Common myeloid progenitor, CD34-positive (primary cell): ENCODE data around the gene UPK3A.

Experiments
- CTCF ChIA-PET: fragments of 350-600 bp; sonication (Branson Sonifier 250); formaldehyde crosslinking; loops from one replicate; lab custom pipeline; 2021; ENCODE audit warnings: antibody characterized with exemption; lab: Charles Lee
- POLR2A ChIA-PET: fragments of 350-600 bp; sonication (Branson Sonifier 250); formaldehyde crosslinking; loops from one replicate; lab custom pipeline; 2021; ENCODE audit warnings: antibody characterized with exemption; lab: Charles Lee
- DNase-seq, 3 donors: peaks; one replicate each; pipeline versions ENCODE4 v3.0.0 to v3.0.0-alpha.2; 2013
- H3K27ac ChIP-seq, 2 experiments: 1 replicate in 1 of 2; 2 replicates in 1 of 2; pipeline ENCODE4 v1.7.0; 2013; ENCODE audit warnings: inconsistent platforms in 2 of 2, low read length in 2 of 2, mild to moderate bottlenecking in 2 of 2, low read depth in 1 of 2, moderate library complexity in 1 of 2; ENCODE audit not compliant: severe bottlenecking in 2 of 2, insufficient read depth in 1 of 2, poor library complexity in 1 of 2
- H3K27me3 ChIP-seq, 5 experiments: replicated peaks in 2 of 5; 1 replicate in 3 of 5; 2 replicates in 2 of 5; pipeline versions ENCODE4 v1.6.1 to v1.7.0; 2013; ENCODE audit warnings: low read length in 4 of 5, mild to moderate bottlenecking in 2 of 5, moderate library complexity in 2 of 5, inconsistent platforms in 1 of 5; ENCODE audit not compliant: insufficient read depth in 5 of 5, control insufficient read depth in 4 of 5
- H3K36me3 ChIP-seq, 4 experiments: 1 replicate in 2 of 4; 2 replicates in 2 of 4; pipeline versions ENCODE4 v1.6.1 to v1.7.0; 2013; ENCODE audit warnings: low read length in 3 of 4, control low read depth in 1 of 4, mild to moderate bottlenecking in 1 of 4; ENCODE audit not compliant: control insufficient read depth in 4 of 4, insufficient read depth in 4 of 4
- H3K4me1 ChIP-seq, 4 experiments: 1 replicate in 3 of 4; 2 replicates in 1 of 4; pipeline versions ENCODE4 v1.6.1 to v1.7.1; 2013; ENCODE audit warnings: low read length in 3 of 4, mild to moderate bottlenecking in 3 of 4, control low read depth in 1 of 4, inconsistent platforms in 1 of 4, moderate library complexity in 1 of 4; ENCODE audit not compliant: control insufficient read depth in 4 of 4, insufficient read depth in 4 of 4; ENCODE audit errors: control extremely low read depth in 1 of 4
- H3K4me3 ChIP-seq, 7 experiments: 1 replicate in 4 of 7; 2 replicates in 3 of 7; pipeline versions ENCODE4 v1.5.1 to v1.7.0; 2013; ENCODE audit warnings: mild to moderate bottlenecking in 7 of 7, low read length in 6 of 7, moderate library complexity in 6 of 7, inconsistent platforms in 2 of 7, low read depth in 2 of 7, control low read depth in 1 of 7; ENCODE audit not compliant: insufficient read depth in 4 of 7, control insufficient read depth in 1 of 7; ENCODE audit errors: extremely low read depth in 1 of 7
- H3K9me3 ChIP-seq, 5 experiments: 1 replicate in 4 of 5; 2 replicates in 1 of 5; pipeline versions ENCODE4 v1.6.1 to v1.7.1; 2013; ENCODE audit warnings: low read length in 4 of 5, mild to moderate bottlenecking in 2 of 5, inconsistent platforms in 1 of 5, low read depth in 1 of 5, moderate library complexity in 1 of 5; ENCODE audit not compliant: control insufficient read depth in 4 of 5, insufficient read depth in 2 of 5; ENCODE audit errors: control extremely low read depth in 1 of 5
- WGBS: methylation state at CpG from one replicate; pipeline ENCODE4 v1.1.5; 2013; ENCODE audit not compliant: insufficient coverage; 5-methylcytosine and 5-hydroxymethylcytosine counted together

The UPK3A gene

DNA sequence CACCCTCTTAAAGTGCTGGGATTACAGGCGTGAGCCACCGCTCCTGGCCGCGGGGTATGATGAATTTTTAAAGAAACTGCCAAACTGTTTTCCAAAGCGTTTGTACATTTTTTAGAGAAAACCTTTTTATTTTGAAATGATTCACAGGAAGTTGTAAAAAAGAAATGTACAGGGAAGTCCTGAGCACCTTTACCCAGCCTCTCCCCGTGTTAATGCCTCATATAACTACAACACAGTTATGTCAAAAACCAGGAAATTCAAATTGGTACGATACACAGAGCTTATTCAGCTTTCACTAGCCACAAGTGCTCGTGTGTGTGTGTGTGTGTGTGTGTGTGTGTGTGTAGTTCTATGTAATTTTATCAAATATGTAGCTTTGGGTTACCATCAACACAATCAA lies 18.0 kb downstream of the UPK3A start:
- WGBS: 100% methylated on average over 1 of the region's 8 CpGs
- CTCF ChIA-PET: interaction anchor here (1.2 kb wide), 1 partner anchor 10 kb away, joined by 6 read pairs; no protein-coding TSS in a partner anchor
- no peaks in the 10 kb centered on the region for H3K27me3 ChIP-seq
- H3K9me3 ChIP-seq: no peaks in the 10 kb centered on the region
- H3K4me3 ChIP-seq: no peak overlapping the region
- no peaks in the 10 kb centered on the region for H3K36me3 ChIP-seq
- peaks cover 0 to 5% (median 0%) of the 10 kb centered on the region in 4 experiments for H3K4me1 ChIP-seq
- DNase-seq: peak in 1 of 3 donors; percentile 12
- H3K27ac ChIP-seq: no peak overlapping the region
- POLR2A ChIA-PET: no interaction called here

DNA sequence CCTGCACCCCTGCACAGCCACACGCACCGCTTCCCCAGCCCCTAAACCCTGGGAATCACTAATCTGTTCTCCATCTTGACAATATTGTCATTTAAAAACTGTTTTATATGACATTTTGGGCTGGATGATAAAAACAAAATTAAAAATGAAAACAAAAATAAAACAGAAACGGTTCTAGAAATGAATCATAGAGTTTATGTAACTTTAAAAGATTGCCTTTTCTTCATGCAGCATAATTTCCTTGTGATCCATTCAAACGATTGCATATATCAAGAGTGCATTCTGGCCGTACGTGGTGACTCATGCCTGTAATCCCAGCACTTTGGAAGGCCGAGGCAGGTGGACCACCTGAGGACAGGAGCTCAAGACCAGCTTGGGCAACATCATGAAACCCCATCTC lies 18.4 kb downstream of the UPK3A start:
- Histone ChIP-seq H3K4me3 (no peak overlapping the region), H3K9me3 (no peaks in the 10 kb centered on the region), H3K27ac (no peak overlapping the region), H3K27me3 (no peaks in the 10 kb centered on the region), H3K36me3 (no peaks in the 10 kb centered on the region), H3K4me1 (peaks cover 0 to 5% (median 0%) of the 10 kb centered on the region in 4 experiments)
- CTCF ChIA-PET: interaction anchor here (1.2 kb wide), 1 partner anchor 10 kb away, joined by 6 read pairs; no protein-coding TSS in a partner anchor
- WGBS: 100% methylated on average over 4 of the region's 7 CpGs
- POLR2A ChIA-PET: no interaction called here
- no peak for DNase-seq

DNA sequence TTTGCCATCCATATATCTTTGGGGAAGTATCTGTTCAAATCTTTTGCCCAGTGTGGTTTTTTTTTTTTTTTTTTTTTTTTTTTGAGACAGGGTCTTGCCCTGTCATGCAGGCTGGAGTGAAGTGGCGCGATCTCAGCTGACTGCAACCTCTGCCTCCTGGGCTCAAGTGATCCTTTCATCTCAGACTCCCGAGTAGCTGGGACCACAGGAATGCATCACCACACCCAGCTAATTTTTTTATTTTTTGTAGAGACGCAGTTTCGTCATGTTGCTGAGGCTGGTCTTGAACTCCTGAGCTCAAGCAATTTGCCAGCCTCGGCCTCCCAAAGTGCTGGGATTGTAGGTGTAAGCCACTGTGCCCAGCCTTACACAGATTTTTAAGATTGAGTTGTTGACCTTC lies 20.2 kb downstream of the UPK3A start:
- no peak for DNase-seq
- Histone ChIP-seq H3K27me3 (no peaks in the 10 kb centered on the region), H3K4me3 (no peak overlapping the region), H3K9me3 (no peaks in the 10 kb centered on the region), H3K36me3 (no peaks in the 10 kb centered on the region), H3K4me1 (peaks cover 0 to 17% (median 10%) of the 10 kb centered on the region in 4 experiments), H3K27ac (no peak overlapping the region)
- POLR2A ChIA-PET: no interaction called here
- CTCF ChIA-PET: no interaction called here
- 95% methylated on average over 4 of the region's 6 CpGs for WGBS

DNA sequence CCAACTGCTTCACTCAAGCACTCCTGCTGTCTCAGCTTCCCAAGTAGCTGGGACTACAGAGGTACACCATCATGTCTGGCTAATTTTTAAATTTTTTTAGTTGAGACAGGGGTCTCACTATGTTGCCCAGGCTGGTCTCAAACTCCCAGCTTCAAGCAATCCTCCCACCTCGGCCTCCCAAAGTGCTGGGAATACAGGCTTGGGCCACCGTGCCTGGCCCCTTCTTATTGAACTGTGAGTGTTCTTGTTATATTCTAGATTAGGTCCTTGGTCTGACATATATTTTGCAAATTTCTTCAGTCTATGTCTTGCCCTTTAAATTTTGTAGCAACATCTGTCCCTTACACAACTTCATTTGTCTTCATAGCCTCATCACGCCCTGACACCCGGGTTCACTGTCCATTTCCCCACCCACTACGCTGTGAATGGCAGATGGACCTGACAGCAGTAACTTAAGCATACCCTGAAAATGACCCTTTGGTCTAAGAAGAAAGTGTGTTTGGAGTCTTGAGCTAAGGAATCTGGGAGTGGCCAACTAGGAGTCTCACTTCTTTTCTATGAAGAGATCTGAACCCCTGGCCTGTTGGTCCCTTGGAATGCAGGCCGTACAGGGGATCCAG lies 20.8 kb downstream of the UPK3A start:
- ChIA-PET CTCF (interaction anchor here (1.2 to 1.8 kb wide), 2 partner anchors 17 to 20 kb away, joined by 3 to 5 read pairs; partner anchors contain the start of gene UPK3A), POLR2A (interaction anchor here (1.0 kb wide), 1 partner anchor 31 kb away, joined by 4 read pairs; no protein-coding TSS in a partner anchor)
- peaks cover 0 to 20% (median 12%) of the 10 kb centered on the region in 4 experiments for H3K4me1 ChIP-seq
- no peak overlapping the region for H3K27ac ChIP-seq
- H3K27me3 ChIP-seq: no peaks in the 10 kb centered on the region
- WGBS: 100% methylated on average over 1 of the region's 6 CpGs
- H3K4me3 ChIP-seq: no peak overlapping the region
- no peak for DNase-seq
- no peaks in the 10 kb centered on the region for H3K36me3 ChIP-seq
- no peaks in the 10 kb centered on the region for H3K9me3 ChIP-seq

DNA sequence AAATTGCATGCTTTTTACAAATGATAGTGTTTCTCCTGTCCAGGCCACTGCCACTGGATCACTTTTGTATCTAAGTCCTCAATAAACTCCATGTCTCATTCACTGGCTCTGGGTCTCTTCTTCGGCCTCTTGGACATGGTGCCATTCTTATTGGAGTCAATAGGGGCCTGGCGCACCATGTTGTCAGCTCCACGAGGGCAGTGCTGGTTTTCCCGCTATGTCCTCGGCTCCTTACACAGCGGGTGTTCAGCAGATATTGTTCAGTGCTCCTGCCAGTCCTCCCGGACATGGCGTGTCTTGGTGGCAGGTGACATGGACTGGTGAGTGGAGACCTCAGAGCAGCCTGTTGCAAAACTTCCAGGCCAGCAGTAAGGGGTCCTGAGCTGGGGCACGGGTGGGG lies 21.4 kb downstream of the UPK3A start:
- CTCF ChIA-PET: interaction anchor here (1.0 to 1.8 kb wide), 3 partner anchors 11 to 21 kb away, joined by 3 to 5 read pairs (median 3); partner anchors contain the start of gene UPK3A
- H3K27ac ChIP-seq: no peak overlapping the region
- no peak overlapping the region for H3K4me3 ChIP-seq
- peaks cover 0 to 26% (median 18%) of the 10 kb centered on the region in 4 experiments for H3K4me1 ChIP-seq
- no peaks in the 10 kb centered on the region for H3K36me3 ChIP-seq
- 97% methylated on average over 9 of the region's 9 CpGs for WGBS
- H3K9me3 ChIP-seq: no peaks in the 10 kb centered on the region
- no peak for DNase-seq
- POLR2A ChIA-PET: interaction anchor here (1.0 kb wide), 1 partner anchor 30 kb away, joined by 4 read pairs; no protein-coding TSS in a partner anchor
- H3K27me3 ChIP-seq: no peaks in the 10 kb centered on the region

DNA sequence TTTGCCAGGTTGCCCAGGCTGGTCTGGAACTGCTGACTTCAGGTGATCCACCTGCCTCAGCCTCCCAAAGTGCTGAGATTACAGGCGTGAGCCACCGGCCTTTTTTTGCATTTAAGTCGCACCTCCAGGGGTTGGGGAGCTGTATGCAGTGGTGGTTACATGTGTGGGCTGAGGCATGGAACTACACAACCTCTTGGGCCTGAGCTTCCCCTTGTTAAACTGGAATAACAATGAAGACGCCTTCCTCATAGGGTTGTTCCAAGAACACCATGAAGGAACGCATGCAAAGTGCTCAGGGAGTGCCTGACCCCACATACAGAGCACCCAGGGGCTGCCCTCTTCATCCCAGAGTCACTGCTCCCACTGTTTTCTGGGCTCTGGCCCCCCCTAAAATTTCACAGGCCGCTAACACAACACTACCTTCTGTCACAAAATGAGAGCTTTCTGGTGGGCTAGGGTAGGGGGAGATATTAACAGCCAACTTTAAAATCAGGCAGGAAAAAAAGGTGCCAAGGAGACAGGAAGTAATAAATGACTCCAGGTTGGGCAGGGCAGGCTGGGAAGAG lies 23.7 kb downstream of the UPK3A start:
- 93% methylated on average over 5 of the region's 6 CpGs for WGBS
- H3K4me1 ChIP-seq: peaks cover 0 to 31% (median 24%) of the 10 kb centered on the region in 4 experiments
- ChIA-PET POLR2A (interaction anchor here (0.6 to 1.6 kb wide), 3 partner anchors 28 to 48 kb away, joined by 3 to 4 read pairs (median 4); no protein-coding TSS in a partner anchor), CTCF (interaction anchor here (1.0 to 1.5 kb wide), 5 partner anchors 9 to 28 kb away, joined by 3 to 4 read pairs (median 4); no protein-coding TSS in a partner anchor)
- H3K4me3 ChIP-seq: peak overlapping the region in 1 of 7 experiments; percentile 75
- H3K36me3 ChIP-seq: no peaks in the 10 kb centered on the region
- no peaks in the 10 kb centered on the region for H3K9me3 ChIP-seq
- no peak overlapping the region for H3K27ac ChIP-seq
- no peak for DNase-seq
- no peaks in the 10 kb centered on the region for H3K27me3 ChIP-seq
